Skeletal muscle tissue (tissue), 4 donors: ENCODE data around the gene MYBPC1. TPM values are rescaled to one million over a fixed set of nuclear protein-coding genes. Genes with fewer than 3 reads are reported as not detected.
"Not testable (repeated sequence)": the region's sequence is repeated elsewhere in the genome, so short reads cannot be mapped to it uniquely, and the experiment has no call there.

Experiments
- H3K27ac ChIP-seq: one replicate; pipeline ENCODE4 v1.7.0; 2013; ENCODE audit warnings: mild to moderate bottlenecking, low read depth, low read length, inconsistent platforms
- H3K27me3 ChIP-seq, 3 donors: one replicate each; pipeline ENCODE4 v1.7.0; 2013; ENCODE audit warnings: low read length in 3 of 3; ENCODE audit not compliant: control insufficient read depth in 3 of 3, insufficient read depth in 3 of 3
- H3K36me3 ChIP-seq, 3 donors: one replicate each; pipeline ENCODE4 v1.7.0; 2013; ENCODE audit warnings: low read length in 3 of 3; ENCODE audit not compliant: control insufficient read depth in 3 of 3, insufficient read depth in 3 of 3
- H3K4me1 ChIP-seq, 3 donors: one replicate each; pipeline ENCODE4 v1.7.0; 2013; ENCODE audit warnings: low read length in 3 of 3, mild to moderate bottlenecking in 3 of 3; ENCODE audit not compliant: control insufficient read depth in 3 of 3, insufficient read depth in 3 of 3
- H3K4me3 ChIP-seq, 3 donors: one replicate each; pipeline ENCODE4 v1.7.0; 2013; ENCODE audit warnings: low read length in 3 of 3
- H3K9ac ChIP-seq, 3 donors: one replicate each; pipeline ENCODE4 v1.7.0; 2013; ENCODE audit warnings: low read length in 3 of 3, mild to moderate bottlenecking in 3 of 3, moderate library complexity in 2 of 3, low read depth in 1 of 3
- H3K9me3 ChIP-seq, 3 donors: one replicate each; pipeline ENCODE4 v1.7.0; 2013; ENCODE audit warnings: low read length in 3 of 3; ENCODE audit not compliant: control insufficient read depth in 3 of 3
- total RNA-seq: library from RNA; depleted of rRNA; stranded (reverse); fragments of >200 nt; gene quantifications from one replicate; pipeline ENCODE4 v1.2.3, GENCODE V29; 2014
- donor health status: Osteomylitis.

Gene MYBPC1
- total RNA-seq, 1 donor from 2014 or later = 2,201 TPM

- Histone ChIP-seq H3K4me3 (no peak overlapping the region), H3K27ac (no peak overlapping the region), H3K9ac (no peak overlapping the region), H3K9me3 (no peaks in the 10 kb centered on the region), H3K27me3 (no peaks in the 10 kb centered on the region), H3K4me1 (peaks cover 0 to 25% (median 14%) of the 10 kb centered on the region in 3 donors), H3K36me3 (peaks cover 68 to 89% (median 87%) of the 10 kb centered on the region in 3 donors)
Measured at GRCh38 chr12:101667591-101667990, 72.8 kb downstream of the MYBPC1 start.

- H3K36me3 ChIP-seq = peaks cover 63 to 92% (median 82%) of the 10 kb centered on the region in 3 donors
- no peak overlapping the region for H3K4me3 ChIP-seq
- H3K27ac ChIP-seq = no peak overlapping the region
- H3K9ac ChIP-seq = no peak overlapping the region
- H3K9me3 ChIP-seq = no peaks in the 10 kb centered on the region
- peaks cover 1 to 26% (median 18%) of the 10 kb centered on the region in 3 donors for H3K4me1 ChIP-seq
- H3K27me3 ChIP-seq = no peaks in the 10 kb centered on the region
Measured at GRCh38 chr12:101670007-101670671, 75.4 kb downstream of the MYBPC1 start.

DNA sequence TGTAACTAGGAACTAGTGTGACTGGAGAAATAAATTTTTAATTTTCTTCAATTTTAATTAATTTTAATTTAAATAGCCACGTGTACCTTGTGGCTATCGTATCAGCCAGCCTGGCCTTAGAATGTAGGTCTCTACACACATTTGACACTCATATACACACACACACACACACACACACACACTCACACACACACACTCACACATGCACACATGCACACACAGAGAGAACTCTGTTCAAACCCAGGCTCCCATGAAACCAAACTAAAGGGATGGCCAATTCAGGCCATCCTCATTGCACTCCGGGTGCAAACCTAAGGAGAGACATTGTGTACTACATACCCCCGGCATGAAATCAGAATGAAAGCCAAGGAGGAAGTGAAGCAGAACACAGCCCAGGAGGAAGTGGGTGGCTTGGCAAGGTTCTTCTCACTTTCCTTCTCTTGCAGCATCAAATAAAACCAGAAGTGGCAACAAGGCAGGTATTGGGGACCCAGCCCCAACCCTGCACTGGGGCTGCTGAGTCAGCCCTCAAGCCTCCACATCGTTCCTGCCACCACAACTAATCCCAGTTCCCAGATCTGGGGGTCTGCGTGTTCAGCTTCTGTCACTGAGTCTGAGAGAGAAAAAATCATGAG is 76.5 kb downstream of the MYBPC1 start:
- Histone ChIP-seq H3K27ac (peak overlapping the region; percentile 22), H3K9ac (peak overlapping the region in 1 of 3 donors; percentile 1), H3K9me3 (no peaks in the 10 kb centered on the region), H3K36me3 (peaks cover 65 to 92% (median 83%) of the 10 kb centered on the region in 3 donors), H3K27me3 (no peaks in the 10 kb centered on the region), H3K4me1 (peaks cover 5 to 26% (median 22%) of the 10 kb centered on the region in 3 donors), H3K4me3 (no peak overlapping the region)

- H3K27me3 ChIP-seq = no peaks in the 10 kb centered on the region
- no peak overlapping the region for H3K4me3 ChIP-seq
- H3K4me1 ChIP-seq = peaks cover 5 to 24% (median 22%) of the 10 kb centered on the region in 3 donors
- peak overlapping the region in 1 of 3 donors; percentile 1 for H3K9ac ChIP-seq
- peaks cover 63 to 89% (median 79%) of the 10 kb centered on the region in 3 donors for H3K36me3 ChIP-seq
- H3K27ac ChIP-seq = peak overlapping the region; percentile 22
- H3K9me3 ChIP-seq = no peaks in the 10 kb centered on the region
Measured at GRCh38 chr12:101671833-101672232, 77.1 kb downstream of the MYBPC1 start.

DNA sequence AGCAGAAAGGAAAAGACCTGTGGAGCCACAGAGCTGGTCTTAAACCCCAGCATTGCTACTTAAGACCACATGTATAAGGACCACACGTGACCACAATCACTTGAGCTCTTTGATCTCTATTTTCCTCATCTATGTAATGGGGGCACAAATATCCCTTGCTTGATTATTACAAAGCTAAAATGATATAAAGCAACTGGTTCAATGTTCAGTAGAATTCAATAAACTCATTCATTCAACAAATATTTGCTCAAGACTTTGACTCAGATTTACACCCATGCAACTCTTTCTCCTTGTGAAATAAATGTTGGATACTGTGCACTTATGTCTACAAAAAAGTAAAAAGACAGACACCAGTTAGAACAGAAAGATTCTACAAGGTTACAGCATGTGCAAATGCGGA is 80.8 kb downstream of the MYBPC1 start:
- Histone ChIP-seq H3K27me3 (no peaks in the 10 kb centered on the region), H3K4me1 (peaks cover 15 to 32% (median 27%) of the 10 kb centered on the region in 3 donors), H3K9me3 (no peaks in the 10 kb centered on the region), H3K4me3 (no peak overlapping the region), H3K9ac (no peak overlapping the region), H3K27ac (no peak overlapping the region), H3K36me3 (peaks cover 62 to 93% (median 77%) of the 10 kb centered on the region in 3 donors)

DNA sequence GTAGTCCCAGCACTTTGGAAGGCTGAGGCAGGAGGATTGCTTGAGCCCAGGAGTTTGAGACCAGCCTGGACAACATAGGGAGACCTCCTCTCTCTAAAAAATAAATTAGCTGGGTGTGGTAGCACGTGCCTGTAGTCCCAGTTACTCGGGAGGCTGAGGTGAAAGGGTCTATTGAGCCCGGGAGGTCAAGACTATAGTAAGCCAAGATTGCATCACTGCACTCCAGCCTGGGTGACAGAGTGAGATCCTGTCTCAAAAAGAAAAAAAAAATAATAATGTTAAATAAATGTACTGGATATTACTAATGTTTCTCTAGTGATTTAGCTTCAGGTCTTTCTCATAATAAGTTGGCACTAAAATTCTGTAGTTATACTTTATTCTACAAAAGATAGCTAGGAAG is 81.7 kb downstream of the MYBPC1 start:
- H3K27me3 ChIP-seq, H3K4me3 ChIP-seq, H3K9me3 ChIP-seq, H3K9ac ChIP-seq, H3K27ac ChIP-seq: not testable (repeated sequence)
- peaks cover 15 to 31% (median 24%) of the 10 kb centered on the region in 3 donors for H3K4me1 ChIP-seq
- H3K36me3 ChIP-seq = peaks cover 59 to 84% (median 67%) of the 10 kb centered on the region in 3 donors

DNA sequence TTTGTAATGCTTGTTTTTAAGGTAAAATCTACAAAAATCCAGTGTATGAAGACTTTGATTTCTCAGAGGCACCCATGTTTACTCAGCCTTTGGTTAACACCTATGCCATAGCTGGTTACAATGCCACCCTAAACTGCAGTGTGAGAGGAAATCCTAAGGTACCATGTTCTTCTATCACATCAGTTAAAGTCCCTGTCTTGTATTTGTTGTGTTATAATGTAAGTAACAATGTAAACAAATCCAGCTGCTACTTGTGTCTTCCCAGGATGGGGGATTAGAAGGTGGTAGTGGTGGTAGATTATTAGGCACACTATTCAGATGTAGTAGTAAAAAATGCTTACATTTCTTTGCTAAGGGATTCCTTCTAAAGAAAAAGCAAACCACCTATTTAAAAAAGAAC is 83.3 kb downstream of the MYBPC1 start:
- peaks cover 15 to 22% (median 16%) of the 10 kb centered on the region in 3 donors for H3K4me1 ChIP-seq
- H3K9me3 ChIP-seq = no peaks in the 10 kb centered on the region
- H3K36me3 ChIP-seq = peaks cover 50 to 82% (median 55%) of the 10 kb centered on the region in 3 donors
- H3K27ac ChIP-seq = peak overlapping the region; percentile 26
- no peak overlapping the region for H3K4me3 ChIP-seq
- no peak overlapping the region for H3K9ac ChIP-seq
- no peaks in the 10 kb centered on the region for H3K27me3 ChIP-seq

- H3K27me3 ChIP-seq = no peaks in the 10 kb centered on the region
- peaks cover 47 to 81% (median 55%) of the 10 kb centered on the region in 3 donors for H3K36me3 ChIP-seq
- H3K9ac ChIP-seq = no peak overlapping the region
- H3K4me3 ChIP-seq = no peak overlapping the region
- no peaks in the 10 kb centered on the region for H3K9me3 ChIP-seq
- H3K4me1 ChIP-seq = peaks cover 13 to 17% (median 15%) of the 10 kb centered on the region in 3 donors
- H3K27ac ChIP-seq = no peak overlapping the region
Measured at GRCh38 chr12:101680240-101680639, 85.5 kb downstream of the MYBPC1 start.

- H3K9me3 ChIP-seq = no peaks in the 10 kb centered on the region
- no peak overlapping the region for H3K27ac ChIP-seq
- H3K4me3 ChIP-seq = no peak overlapping the region
- no peaks in the 10 kb centered on the region for H3K27me3 ChIP-seq
- peaks cover 47 to 81% (median 55%) of the 10 kb centered on the region in 3 donors for H3K36me3 ChIP-seq
- H3K9ac ChIP-seq = no peak overlapping the region
- peaks cover 10 to 15% (median 13%) of the 10 kb centered on the region in 3 donors for H3K4me1 ChIP-seq
Measured at GRCh38 chr12:101680647-101681046, 85.9 kb downstream of the MYBPC1 start.

GRCh38 chr12:101681627-101682026 is 86.9 kb downstream of the MYBPC1 start:
- not testable (repeated sequence) for H3K4me3 ChIP-seq, H3K27ac ChIP-seq, H3K9ac ChIP-seq, H3K9me3 ChIP-seq, H3K27me3 ChIP-seq
- Histone ChIP-seq H3K4me1 (peaks cover 10 to 15% (median 11%) of the 10 kb centered on the region in 3 donors), H3K36me3 (peaks cover 46 to 78% (median 57%) of the 10 kb centered on the region in 3 donors)
